Activated CD4-positive, alpha-beta T cell treated with anti-CD3 and anti-CD28 coated beads for 1 hour (primary cell): Measurements from ENCODE around the gene RASAL1.
"Not testable (repeated sequence)": the region's sequence is repeated elsewhere in the genome, so short reads cannot be mapped to it uniquely, and the experiment has no call there.

ENCODE experiments used
- DNase-seq: peaks from one replicate; pipeline ENCODE4 v3.0.0-alpha.2; 2020

RASAL1 gene

DNA sequence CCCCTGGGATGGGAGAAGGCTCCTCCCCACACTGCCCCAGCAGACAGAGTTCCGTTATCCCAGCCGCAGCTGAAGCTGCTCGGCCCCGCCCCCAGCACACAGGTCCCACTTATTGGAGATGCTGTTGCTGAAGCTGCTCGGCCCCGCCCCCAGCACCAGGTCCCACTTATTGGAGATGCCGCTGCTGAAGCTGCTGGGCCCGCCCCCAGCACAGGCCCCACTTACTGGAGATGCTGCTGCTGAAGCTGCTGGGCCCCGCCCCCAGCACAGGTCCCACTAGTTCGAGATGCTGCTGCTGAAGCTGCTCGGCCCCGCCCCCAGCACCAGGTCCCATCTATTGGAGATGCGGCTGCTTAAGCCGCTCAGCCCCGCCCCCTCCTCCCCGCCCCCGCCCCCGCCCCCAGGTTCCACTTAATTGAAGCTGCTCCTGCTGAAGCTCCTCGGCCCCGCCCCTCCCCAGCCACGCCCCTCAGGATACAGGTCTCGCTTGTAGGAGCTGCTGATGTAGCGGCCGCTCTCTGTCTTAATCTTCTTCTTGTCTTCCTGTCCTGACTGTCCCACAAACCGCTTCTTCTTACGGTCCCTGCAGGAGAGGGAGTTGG lies 26.0 kb upstream of the RASAL1 start:
- DNase-seq: no peak

DNA sequence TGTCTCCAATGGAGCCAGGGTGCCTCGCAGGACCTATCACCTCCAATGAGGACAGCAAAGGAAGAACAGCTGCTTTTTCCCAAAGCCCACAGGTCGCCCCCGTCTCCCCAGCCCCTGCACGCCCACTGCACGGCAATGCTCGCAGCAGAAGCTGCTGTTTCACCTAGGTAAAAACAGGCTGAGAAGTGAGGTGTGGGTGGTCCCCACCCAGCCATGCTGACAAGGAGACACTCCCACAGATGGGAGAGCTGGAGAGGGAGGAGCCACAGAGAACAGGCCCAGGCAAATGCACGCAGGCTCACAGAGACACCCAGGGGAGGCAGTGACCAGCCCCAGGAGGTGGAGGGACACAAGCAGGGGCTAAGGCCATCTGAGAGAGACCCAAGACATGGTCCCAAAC lies 24.4 kb upstream of the RASAL1 start:
- DNase-seq: no peak

DNA sequence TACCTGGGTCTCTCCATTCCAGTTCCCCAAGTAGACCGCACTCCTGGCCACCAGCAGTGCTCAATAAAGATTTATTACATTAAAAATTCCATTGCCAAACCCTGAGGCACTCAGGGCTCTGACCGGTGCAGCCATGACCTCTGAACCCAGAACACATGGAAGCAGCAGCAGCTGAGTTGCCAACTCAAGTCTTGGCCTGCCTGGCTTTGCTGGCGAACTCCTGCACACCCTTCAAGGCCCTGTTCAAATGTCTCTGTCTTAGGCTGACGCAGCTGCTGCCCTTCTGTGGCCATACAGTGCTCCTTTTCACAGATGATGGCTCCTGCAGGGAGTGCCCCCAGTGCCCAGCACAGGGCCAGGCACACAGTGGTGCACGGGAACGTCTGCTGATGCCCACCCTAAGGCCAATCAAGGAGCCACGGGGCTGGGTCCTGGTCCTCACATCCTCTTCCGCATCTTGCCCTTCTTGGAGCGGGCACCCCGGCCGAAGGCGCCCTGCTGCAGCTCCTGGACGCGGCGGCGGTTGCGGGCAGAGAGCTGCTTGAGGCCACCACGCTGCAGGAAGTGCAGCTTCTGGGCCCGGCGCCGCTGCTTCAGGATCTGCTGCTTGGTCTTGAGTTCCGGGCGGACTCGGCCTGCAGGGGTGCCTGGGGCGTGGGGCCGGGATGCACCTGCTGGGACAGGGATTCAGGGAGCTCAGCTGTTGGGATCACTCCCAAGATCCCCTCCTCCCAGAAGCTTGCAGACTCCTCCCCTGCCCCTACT lies 23.1 kb upstream of the RASAL1 start:
- no peak for DNase-seq

DNA sequence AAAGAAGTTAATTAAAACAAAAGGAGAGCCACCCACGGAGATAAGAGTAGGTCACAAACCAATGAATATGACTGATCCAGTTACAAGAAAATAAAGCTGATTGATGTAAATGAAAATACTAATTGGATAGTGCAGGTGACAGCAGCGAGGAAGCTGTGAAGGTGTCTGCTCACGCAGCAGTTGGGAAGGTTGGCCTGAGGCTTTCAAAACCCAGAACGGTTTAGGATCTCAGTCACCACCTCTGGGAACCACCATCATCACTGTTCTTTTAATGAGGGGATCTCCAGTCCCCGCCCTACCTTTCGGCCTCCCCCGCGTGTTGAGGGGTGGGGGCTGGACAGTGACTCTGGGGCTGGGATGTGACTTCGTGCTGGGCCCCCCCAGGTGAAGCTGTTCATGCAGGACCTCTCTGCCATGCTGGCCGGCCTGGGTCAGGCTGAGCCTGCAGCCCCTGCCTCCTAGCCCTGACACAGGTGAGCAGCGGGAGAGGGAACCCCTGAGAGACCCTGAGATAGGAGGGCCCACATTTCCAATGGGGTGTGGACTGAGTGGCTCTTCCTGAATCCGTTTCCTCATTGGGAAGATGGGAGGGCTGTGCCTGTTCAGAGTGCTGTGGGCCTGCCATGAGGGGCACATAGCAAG lies 21.8 kb upstream of the RASAL1 start:
- DNase-seq: no peak

DNA sequence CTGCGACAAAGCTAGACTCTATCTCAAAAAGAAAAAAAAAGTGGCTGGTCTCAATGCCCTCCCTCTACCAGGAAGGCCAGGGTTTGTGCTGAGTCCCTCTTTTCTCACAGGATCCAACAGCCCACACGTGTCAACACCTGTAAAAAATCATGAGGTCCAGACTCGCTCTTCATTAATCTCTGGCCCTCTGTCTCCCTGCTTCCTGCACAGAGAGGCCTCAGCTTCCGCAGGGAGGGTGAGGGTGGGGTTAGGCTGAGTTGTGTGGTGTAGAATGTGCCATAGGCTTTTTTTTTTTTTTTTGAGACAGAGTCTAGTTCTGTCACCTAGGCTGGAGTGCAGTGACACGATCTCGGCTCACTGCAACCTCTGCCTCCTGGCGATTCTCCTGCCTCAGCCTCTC lies 20.1 kb upstream of the RASAL1 start:
- no peak for DNase-seq

DNA sequence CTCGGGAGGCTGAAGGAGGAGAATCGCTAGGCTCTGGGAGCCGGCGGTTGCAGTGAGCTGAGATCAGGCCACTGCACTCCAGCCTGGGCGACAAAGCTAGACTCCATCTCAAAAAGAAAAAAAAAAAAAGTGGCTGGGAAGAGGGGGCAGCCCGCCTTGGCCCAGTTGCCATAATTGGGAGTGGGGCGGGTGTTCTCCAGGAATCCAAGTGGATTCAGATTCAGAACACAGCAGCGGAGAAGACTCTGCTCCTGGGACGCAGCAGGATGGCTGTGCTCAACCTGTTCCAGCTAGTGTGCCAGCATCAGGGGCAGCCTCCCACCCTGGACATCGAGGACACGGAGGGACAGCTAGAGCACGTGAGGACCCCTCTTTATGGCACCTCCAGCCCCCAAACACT lies 19.5 kb upstream of the RASAL1 start:
- DNase-seq: no peak

DNA sequence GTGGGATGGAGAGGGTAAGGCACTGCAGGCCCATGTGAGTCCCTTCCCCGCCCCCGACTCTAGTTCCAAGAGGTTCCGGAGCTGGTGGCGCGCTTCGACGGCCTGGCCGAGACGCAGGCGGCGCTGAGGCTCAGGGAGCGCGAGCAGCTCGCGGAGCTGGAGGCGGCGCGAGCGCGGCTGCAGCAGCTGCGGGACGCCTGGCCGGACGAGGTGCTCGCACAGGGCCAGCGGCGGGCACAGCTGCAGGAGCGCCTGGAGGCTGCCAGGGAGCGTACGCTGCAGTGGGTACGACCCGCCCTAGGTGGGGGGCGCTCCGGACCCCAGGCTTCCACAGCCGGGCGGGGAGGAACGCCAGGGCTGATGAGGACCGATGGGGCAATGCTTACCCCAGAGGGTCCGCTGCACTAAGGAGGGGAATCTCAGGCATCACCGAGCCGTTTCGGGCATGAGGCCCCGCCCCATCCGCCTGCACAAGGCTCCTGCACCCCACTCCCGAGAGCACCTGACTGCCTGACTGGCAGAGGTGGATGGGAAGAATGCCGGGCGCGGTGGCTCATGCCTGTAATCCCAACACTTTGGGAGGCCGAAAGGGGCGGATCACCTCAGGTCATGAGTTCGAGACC lies 18.9 kb upstream of the RASAL1 start:
- no peak for DNase-seq

DNA sequence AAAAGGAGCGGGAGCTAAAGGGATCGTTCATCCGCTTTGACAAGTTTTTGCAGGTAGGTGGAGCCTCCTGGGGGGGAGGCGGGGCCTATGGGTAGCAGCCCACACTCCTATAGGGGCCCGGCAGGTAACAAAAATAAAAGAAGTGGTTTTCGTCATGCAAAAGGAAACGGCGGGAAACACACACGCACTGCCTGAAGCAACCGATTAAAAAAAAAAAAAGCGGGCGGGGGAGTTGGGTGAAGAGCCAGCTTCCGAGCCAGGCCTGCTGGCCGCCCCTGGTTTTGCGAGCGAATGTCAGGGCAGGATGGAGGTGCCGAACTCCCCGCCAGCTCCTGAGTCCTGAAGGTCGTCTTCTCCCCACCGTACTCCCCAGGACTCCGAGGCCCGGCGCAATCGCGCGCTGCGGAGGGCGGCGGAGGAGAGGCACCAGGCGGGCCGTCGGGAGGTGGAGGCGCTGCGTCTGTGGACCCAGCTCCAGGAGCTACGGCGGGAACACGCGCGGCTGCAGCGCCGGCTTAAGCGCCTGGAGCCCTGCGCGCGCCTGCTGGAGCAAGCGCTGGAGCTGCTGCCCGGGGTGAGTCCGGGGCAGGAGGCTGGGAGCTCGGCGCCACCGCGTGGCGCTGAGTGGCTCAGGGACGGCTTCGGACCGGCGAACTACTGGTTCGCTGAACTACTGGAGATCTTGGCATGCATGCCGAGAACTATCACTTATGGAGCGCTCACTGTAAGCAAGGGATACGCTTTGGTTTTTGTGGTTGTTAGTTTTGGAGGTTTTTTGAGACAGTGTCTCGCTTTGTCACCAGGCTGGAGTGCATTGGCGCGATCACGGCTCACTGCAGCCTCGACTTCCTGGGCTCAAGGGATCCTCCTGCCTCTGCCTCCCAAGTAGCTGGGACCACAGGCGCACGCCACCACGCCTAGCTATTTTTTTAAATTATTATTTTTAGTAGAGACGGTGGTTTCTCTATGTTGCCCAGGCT lies 17.6 kb upstream of the RASAL1 start:
- peak; percentile 31 for DNase-seq

DNA sequence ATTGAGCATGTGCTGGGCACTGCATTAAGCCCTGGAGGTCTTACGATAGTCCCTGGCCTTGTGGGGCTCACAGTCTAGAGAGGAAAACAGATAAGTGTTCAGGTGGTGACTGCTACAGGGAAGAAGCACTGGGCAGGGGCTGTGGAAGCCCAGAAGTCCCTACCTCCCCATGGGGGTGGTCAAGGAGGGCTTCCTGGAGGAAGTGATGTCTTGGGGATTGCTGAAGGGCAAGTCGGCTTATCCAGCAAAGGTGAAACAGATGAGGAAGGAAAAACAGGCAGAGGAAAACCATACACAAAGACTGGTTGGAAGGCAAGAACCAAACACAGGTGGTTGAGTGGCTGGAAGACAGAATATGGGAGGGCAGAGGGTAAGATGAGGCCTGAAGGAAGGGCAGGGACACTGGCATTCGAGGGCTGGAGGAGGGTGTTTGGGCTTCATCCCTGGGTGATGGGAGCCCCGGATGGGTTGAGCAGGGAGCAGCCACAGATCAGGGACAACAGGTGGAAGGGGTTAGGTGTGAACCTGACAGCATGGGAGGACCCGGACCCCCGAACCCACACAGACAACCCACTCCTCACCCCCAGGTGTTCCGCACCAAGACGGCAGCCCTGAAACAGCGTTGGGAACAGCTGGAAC lies 16.8 kb upstream of the RASAL1 start:
- DNase-seq: no peak

DNA sequence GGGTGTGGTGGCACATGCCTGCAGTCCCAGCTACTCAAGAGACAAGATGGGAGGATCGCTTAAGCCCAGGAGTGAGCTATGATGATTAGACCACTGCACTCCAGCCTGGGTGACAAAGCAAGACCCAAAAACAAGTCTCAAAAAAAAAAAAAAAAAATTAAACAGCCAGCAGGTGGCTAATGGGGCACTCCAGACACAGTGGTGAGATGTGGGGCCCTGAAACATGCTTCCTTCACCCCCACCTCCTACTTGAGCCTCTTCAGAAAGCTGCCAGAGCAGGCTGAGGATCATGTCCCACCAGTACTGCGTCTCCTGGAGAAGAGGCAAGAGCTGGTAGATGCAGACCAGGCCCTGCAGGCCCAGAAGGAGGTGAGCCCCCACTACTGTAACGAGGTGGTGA lies 16.1 kb upstream of the RASAL1 start:
- DNase-seq: no peak

DNA sequence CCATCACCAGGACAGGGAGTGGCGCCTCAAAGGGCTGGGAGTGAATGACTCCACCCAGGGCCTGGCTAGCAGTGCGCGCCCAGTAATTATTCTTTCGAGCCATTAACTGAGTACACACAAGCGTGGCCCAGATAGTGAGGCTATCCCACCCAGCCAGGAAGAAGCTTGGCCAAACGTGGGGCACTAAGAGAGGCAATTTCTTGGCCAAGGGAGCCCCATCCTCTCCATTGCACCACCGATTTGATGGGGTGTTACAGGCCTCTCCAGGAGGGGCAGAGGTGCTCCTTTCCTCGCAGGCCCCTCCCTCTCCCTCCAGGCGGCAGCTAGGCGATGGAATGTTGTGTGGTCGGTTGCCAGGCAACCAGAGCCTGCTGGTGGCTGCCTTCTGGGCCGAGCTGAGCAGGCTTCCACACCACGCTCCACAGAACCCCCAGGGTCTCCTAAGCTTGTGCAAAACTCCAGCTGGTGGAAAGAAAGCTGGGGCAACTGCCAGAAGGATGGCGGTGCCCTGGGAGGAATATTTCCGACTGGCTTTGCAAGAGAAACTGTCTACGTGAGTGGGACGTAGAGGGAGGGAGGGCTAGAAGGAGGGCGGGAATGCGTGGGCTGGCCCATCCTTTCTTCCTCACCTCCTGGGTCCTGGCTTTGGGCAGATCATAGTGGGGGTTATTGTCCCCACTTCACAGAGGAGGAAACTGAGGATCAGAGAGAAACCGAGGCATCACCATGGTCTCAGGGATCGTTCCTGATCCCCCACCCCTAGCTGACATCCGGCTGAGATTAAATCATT lies 14.0 kb upstream of the RASAL1 start, which contains the start of gene CFAP73:
Gene CFAP73, plus strand, starts transcription at position 364 of the 790 bp plus-strand sequence. Its CDS starts 134 bp downstream, at position 498.
- no peak for DNase-seq

DNA sequence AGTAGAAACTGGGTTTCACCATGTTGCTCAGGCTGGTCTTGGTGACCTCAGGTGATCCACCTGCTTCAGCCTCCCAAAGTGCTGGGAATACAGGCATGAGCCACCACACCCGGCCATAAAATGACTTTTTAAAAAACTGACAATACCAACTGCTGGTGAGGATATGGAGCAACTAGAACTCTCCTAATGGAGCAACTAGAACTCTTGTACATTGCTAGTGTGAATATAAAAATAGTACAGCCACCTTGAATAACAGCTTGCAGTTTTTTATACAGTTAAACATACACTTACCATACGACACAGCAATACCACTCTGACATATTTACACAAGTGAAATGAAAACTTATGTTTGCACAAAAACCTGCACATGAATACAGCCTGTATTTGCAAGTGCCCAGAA lies 11.4 kb upstream of the RASAL1 start:
- no peak for DNase-seq

DNA sequence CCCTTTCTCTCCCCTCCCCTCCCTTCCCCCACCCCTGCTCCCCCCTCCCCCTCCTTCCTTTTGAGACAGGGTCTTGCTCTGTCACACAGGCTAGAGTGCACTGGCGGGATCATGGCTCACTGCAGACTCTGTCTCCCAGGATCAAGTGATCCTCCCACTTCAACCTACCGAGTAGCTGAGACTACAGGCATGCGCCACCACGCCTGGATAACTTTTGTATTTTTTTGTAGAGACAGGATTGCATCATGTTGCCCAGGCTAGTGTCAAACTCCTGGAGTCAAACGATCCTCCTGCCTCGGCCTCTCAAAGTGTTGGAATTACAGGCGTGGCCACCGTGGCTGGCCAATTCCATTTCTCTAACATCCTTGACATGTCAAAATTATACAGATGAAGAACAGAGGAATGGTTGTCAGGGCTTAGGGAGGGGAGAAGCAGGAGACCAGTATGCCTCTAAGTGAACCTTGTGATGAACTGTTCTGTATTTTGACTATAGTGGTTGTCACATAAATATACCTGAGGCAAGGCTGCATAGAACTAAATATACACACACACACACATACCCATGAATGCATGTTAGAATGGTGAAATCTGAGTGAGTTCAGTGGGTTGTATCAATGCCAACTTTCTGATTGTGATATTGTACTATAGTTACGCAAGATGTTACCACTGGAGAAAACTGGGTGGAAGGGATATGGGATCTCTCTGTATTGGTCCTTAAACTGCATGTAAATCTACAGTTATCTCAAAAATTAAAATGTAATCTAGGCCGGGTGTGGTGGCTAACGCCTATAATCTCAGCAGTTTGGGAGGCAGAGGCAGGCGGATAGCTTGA lies 10.4 kb upstream of the RASAL1 start:
- no peak for DNase-seq

DNA sequence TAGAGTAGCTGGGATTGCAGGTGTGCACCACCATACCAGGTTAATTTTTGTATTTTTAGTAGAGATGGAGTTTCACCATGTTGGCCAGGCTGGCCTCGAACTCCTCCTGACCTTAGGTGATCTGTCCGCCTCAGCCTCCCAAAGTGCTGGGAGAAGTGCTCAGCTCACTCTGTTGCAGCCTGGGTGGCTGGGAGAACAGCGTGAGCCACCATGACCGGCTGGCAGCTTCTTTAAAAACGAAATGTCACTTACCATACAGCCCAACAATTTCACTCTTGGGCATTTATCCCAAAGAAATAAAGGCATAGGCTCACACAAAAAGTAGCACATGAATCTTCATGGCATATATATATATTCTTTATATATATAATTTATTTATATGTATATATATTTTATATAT lies 9.2 kb upstream of the RASAL1 start:
- no peak for DNase-seq

DNA sequence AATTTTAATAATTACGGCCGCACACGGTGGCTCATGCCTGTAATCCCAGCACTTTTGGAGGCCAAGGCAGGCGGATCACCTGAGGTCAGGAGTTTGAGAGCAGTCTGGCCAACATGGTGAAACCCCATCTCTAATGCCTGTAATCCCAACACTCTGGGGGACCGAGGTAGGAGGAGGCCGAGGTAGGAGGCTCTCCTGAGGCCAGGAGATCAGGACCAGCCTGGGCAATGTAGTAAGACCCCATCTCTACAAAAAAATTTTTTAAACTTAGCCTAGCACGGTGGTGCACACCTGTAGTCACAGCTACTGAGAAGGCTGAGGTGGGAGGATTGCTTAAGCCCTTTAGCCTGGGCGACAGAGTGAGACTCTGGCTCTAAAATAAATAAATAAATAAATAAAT lies 8.4 kb upstream of the RASAL1 start:
- DNase-seq: no peak

DNA sequence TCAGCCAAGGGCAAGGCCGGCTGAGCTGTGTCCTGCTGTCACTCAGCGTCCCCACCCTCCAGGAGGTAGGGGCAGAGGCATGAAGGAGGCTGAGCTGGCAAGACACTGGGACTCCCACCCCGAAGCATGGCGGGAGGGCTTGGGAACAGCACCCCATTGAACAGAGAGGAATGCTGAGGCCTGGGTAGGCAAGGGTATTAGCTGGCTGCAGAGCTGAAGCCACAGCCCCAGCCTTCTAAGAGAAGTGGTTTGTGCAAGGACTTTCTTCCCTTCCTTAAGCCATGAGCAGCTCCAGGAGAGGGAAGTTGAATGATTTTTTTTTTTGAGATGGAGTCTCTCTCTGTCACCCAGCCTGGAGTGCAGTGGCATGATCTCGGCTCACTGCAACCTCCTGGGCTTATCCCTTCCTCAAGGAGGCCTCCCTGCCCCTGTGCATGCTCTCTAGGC lies 7.3 kb upstream of the RASAL1 start:
- no peak for DNase-seq

DNA sequence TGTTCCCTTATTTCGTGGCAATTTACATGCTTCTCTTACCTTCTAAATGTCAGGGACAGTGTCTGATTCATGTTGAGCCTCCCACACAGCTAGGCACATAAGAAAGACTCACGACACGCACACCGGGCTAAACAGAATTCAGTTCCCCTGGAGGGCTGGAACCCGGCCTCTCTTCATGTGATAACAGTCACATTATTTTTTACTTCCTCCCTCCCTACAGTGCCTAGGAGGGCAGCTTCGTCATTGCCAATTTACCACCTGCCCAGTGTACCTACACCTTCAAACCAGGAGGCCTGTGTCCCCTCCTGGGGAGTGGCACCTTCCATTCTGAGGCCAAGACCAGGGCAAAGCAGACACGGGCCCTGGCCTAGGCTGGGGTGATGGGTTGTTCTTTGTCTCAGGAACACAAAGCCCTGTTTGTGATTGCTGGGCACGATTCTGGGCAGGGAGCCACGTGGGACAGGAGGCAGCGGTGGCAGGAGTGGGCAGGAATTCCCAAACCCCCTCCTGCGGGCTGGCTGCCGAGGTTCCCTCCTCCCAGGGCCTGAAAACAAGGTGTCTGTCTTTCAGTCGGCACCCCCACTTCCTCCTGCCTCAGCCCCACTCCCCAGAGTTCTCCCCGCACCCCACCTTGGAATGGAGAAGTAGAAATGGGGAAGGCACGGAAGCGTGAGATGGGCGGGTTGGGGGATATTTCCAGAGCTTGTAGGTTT lies 6.8 kb upstream of the RASAL1 start:
- DNase-seq: no peak

DNA sequence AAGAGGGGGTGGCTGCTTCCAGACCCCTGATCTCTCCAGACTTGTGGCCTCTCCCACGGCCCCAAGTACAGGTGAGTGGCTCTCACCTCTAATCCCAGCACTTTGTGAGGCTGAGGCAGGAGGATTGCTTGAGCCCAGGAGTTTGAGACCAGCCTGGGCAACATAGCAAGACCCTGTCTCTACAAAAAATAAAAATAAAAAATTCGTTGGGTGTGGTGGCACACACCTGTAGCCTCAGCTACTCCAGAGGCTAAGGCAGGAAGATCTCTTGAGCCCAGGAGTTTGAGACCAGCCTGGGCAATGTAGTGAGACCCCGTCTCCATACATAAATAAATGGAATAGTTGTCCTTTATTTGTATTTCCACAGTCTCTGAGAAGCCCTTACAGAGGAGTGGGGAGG lies 6.2 kb upstream of the RASAL1 start:
- not testable (repeated sequence) for DNase-seq

DNA sequence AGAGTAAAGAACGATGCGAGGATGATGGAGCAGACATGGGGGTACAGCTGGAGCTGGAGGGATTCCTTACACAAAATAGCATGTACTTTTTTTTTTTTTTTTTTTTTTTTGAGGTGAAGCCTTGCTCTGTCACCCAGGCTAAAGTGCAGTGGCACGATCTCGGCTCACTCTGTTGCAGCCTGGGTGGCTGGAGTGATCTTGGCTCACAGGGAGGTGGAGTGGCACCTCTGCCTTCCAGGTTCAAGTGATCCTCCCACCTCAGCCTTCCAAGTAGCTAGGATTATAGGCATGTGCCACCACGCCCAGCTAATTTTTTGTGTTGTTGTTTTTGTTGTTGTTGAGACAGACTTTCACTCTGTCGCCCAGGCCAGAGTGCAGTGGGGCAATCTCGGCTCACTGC lies 5.1 kb upstream of the RASAL1 start:
- DNase-seq: no peak

DNA sequence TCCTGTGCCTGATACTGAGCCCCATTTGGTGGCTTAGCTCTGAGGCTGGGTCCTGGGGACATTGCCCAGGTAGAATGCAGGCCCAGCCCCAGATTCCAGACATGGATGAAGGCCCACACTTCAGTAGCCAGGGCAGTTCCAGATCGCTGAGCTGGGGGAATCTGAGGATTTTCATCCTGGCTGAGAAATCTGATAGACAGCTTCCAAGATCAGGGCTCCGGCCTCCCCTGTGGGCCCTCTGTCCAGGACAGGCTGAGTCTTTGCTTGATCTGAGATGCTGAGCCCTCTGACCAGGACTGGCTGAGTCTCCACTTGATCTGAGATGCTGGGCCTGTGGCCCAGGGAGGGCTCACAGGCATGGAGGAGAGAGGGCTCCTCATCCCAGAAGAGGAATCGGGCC lies 3.3 kb upstream of the RASAL1 start:
- DNase-seq: no peak
